Epithelial cell of proximal tubule (primary cell): Measurements from ENCODE around the gene KLC1. TPM values are rescaled to one million over a fixed set of nuclear protein-coding genes. Genes with fewer than 3 reads are reported as not detected.

Experiments used
- DNase-seq: peaks from one replicate; pipeline ENCODE4 v3.0.0-alpha.2; 2011; ENCODE audit warnings: low read depth
- H3K4me3 ChIP-seq: 2 replicates; pipeline ENCODE4 v1.5.1; 2011; ENCODE audit warnings: low read depth, mild to moderate bottlenecking, low read length
- CTCF ChIP-seq: conservative IDR thresholded peaks from 2 replicates; pipeline ENCODE4 v1.5.1; 2012; ENCODE audit warnings: low read depth, mild to moderate bottlenecking, low read length
- total RNA-seq: library from RNA; depleted of rRNA; stranded (reverse); fragments of >200 nt; gene quantifications from 2 replicates; pipeline ENCODE4 v1.2.3, GENCODE V29; 2015

Gene KLC1
- total RNA-seq, 1 donor from 2014 or later = 178 TPM

GRCh38 chr14:103719751-103720150, 90.7 kb downstream of the KLC1 start:
- no peak overlapping the region for H3K4me3 ChIP-seq
- TF ChIP-seq CTCF = no peak
- no peak for DNase-seq

GRCh38 chr14:103721334-103722120, 92.5 kb downstream of the KLC1 start:
- no peak for TF ChIP-seq CTCF
- no peak for DNase-seq
- no peak overlapping the region for H3K4me3 ChIP-seq

- H3K4me3 ChIP-seq = no peak overlapping the region
- no peak for TF ChIP-seq CTCF
Observed at GRCh38 chr14:103723748-103724081, 94.7 kb downstream of the KLC1 start.

GRCh38 chr14:103724116-103724515, 95.1 kb downstream of the KLC1 start:
- no peak for DNase-seq
- no peak for TF ChIP-seq CTCF
- H3K4me3 ChIP-seq = no peak overlapping the region

More at GRCh38 chr14:103723748-103724081, 94.7 kb downstream of the KLC1 start:
- DNase-seq = no peak

GRCh38 chr14:103725001-103725682, 96.1 kb downstream of the KLC1 start:
- no peak for DNase-seq
- no peak for TF ChIP-seq CTCF
- H3K4me3 ChIP-seq = no peak overlapping the region

GRCh38 chr14:103725739-103726395, 96.9 kb downstream of the KLC1 start:
- TF ChIP-seq CTCF = no peak
- no peak overlapping the region for H3K4me3 ChIP-seq
- DNase-seq = no peak
